CD4-positive, CD25-positive, alpha-beta regulatory T cell (primary cell): ENCODE data around the gene SPEM3. TPM values are rescaled to one million over a fixed set of nuclear protein-coding genes. Genes with fewer than 3 reads are reported as not detected.

Experiments used
- ATAC-seq, 2 donors: fragments of 150-1000 bp; cut with Tn5 transposase; one replicate each; pipeline ENCODE4 v1.10.0; 2021; ENCODE audit warnings: low read depth in 2 of 2, moderate number of reproducible peaks in 2 of 2, moderate library complexity in 1 of 2
- DNase-seq, 3 donors: peaks; one replicate each; pipeline versions ENCODE4 v3.0.0 to v3.0.0-alpha.2; 2012 to 2022; ENCODE audit warnings: mixed read lengths in 1 of 3
- H3K27ac ChIP-seq: one replicate; pipeline ENCODE4 v1.7.0; 2013; ENCODE audit warnings: mild to moderate bottlenecking, low read length; ENCODE audit not compliant: insufficient read depth, poor library complexity, severe bottlenecking
- H3K27me3 ChIP-seq: one replicate; pipeline ENCODE4 v1.7.0; 2013; ENCODE audit warnings: low read length; ENCODE audit not compliant: control insufficient read depth, insufficient read depth
- H3K36me3 ChIP-seq: one replicate; pipeline ENCODE4 v1.7.0; 2013; ENCODE audit warnings: mild to moderate bottlenecking, low read length, moderate library complexity; ENCODE audit not compliant: control insufficient read depth, insufficient read depth
- H3K4me1 ChIP-seq: 2 replicates; pipeline ENCODE4 v1.7.0; 2013; ENCODE audit warnings: mild to moderate bottlenecking, low read length; ENCODE audit not compliant: insufficient read depth, control insufficient read depth, poor library complexity, severe bottlenecking
- H3K4me3 ChIP-seq: one replicate; pipeline ENCODE4 v1.7.0; 2013; ENCODE audit warnings: low read depth, mild to moderate bottlenecking, low read length, moderate library complexity
- H3K9me3 ChIP-seq, 2 experiments: 1 replicate in 1 of 2; 2 replicates in 1 of 2; pipeline ENCODE4 v1.7.0; 2013; ENCODE audit warnings: low read length in 2 of 2, mild to moderate bottlenecking in 1 of 2, moderate library complexity in 1 of 2; ENCODE audit not compliant: control insufficient read depth in 2 of 2
- H3K27ac Mint-ChIP-seq, 3 donors: one replicate each; pipeline ENCODE4 v1.8.0; 2020 to 2022; ENCODE audit warnings: mild to moderate bottlenecking in 3 of 3, mixed read lengths in 3 of 3, moderate library complexity in 2 of 3
- H3K27me3 Mint-ChIP-seq: one replicate; pipeline ENCODE4 v1.8.0; 2022; ENCODE audit warnings: mild to moderate bottlenecking, mixed read lengths
- H3K36me3 Mint-ChIP-seq: one replicate; pipeline ENCODE4 v1.8.0; 2020; ENCODE audit warnings: mixed read lengths
- H3K4me1 Mint-ChIP-seq, 4 donors: one replicate each; pipeline ENCODE4 v1.8.0; 2020 to 2022; ENCODE audit warnings: mixed read lengths in 4 of 4, mild to moderate bottlenecking in 1 of 4
- H3K4me3 Mint-ChIP-seq, 4 donors: one replicate each; pipeline ENCODE4 v1.8.0; 2020 to 2022; ENCODE audit warnings: mild to moderate bottlenecking in 4 of 4, mixed read lengths in 4 of 4, moderate library complexity in 3 of 4
- H3K9me3 Mint-ChIP-seq, 7 donors: one replicate each; pipeline ENCODE4 v1.8.0; 2020 to 2022; ENCODE audit warnings: mixed read lengths in 7 of 7, mild to moderate bottlenecking in 3 of 7, moderate library complexity in 2 of 7
- polyA plus RNA-seq, 4 donors: library from polyadenylated mRNA; unstranded; fragments of 300-500 nt; fragmentation: Illumina TruSeq; gene quantifications; one replicate each; pipeline ENCODE4 v1.2.3, GENCODE V29; 2021
- total RNA-seq: library from RNA; stranded (reverse); gene quantifications from one replicate; pipeline ENCODE4 v1.2.3, GENCODE V29; 2022

Gene SPEM3
- total and polyA plus RNA-seq, 5 donors from 2014 or later = not detected

DNA sequence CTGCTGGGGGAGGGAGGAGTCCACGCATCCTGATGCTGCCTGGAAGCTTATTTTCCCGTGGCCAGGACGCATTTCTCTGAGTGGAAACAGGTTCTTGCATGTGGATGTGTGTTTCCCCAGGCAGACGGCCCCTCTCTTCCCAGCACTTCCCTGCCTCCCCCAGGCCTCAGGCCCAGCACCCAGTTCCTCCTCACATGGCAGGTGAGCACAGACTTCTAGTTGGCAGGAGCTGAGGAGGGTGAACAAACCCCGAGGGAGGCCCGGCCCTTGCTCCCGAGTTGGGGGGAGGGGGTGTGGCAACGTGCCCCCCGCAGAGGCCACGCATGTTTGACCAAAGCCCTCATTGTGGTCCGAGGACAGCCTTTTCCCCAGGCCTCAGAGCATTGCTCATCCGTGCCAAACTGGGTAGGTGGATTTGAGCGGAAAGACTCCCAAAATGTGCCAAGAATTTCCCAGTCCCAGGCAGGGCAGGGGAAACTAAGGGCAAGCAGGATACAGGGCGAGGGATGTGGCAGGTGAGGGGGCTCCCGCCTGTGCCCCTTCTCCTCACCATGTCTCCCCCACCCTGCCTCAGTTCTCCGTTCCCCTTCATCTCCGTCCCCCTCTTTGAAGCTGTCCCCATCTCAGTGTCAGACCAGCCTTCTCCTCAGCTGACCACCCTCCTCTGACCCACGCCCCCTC is 10.0 kb upstream of the SPEM3 start:
- H3K36me3 Mint-ChIP-seq = no peaks in the 10 kb centered on the region
- Histone ChIP-seq H3K4me3 (no peak overlapping the region), H3K36me3 (no peaks in the 10 kb centered on the region), H3K9me3 (no peaks in the 10 kb centered on the region), H3K27me3 (no peaks in the 10 kb centered on the region), H3K27ac (no peak overlapping the region), H3K4me1 (no peaks in the 10 kb centered on the region)
- no peak overlapping the region for H3K4me3 Mint-ChIP-seq
- no peak for DNase-seq
- peaks cover 4% of the 10 kb centered on the region for H3K27me3 Mint-ChIP-seq
- peaks cover 0 to 1% (median 0%) of the 10 kb centered on the region in 7 donors for H3K9me3 Mint-ChIP-seq
- ATAC-seq = no peak
- no peak overlapping the region for H3K27ac Mint-ChIP-seq
- no peaks in the 10 kb centered on the region for H3K4me1 Mint-ChIP-seq

DNA sequence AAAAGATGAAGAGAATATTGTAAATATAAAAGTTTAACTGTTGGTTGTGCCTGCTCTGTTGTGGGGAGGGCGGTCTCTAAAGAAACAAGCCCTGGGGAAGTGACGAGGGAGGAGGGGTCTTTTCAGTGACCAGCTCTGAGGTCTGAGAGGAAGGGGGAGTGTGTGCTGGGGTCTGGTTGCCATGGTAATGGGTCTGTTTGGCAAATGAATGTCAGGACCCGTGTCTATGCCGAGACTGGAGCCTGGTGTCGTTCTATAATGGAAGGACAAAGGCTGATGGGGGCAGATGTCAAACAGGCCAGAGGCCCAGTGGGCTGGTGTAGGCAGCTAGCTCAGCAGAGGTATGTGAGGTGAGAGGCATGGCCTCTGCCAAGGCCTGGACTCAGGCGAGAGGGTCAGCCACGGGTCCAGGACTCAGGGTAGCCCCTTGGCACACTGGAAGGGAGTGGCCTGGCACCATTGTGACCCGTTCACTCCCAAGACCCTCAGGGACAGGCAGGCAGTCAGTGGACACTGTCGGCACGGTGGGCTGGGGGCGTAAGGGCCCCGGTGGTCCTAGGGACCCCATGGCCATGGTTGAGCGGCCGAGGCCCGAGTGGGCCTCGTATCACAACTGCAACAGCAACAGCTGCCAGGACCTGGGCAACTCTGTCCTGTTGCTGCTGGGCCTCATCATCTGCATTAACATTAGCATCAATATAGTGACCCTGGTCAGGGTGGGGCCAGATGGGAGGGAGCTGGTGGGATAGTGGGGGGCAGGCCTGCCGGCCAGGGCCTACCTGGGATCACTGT is 8.6 kb upstream of the SPEM3 start, which contains the start of gene SPEM1:
Gene SPEM1, plus strand, starts transcription at position 506 of the 792 bp plus-strand sequence. Its CDS starts 61 bp downstream, at position 567.
- Histone ChIP-seq H3K9me3 (no peaks in the 10 kb centered on the region), H3K36me3 (no peaks in the 10 kb centered on the region), H3K27me3 (no peaks in the 10 kb centered on the region), H3K27ac (no peak within 1 kb of the TSS), H3K4me1 (no peaks in the 10 kb centered on the region), H3K4me3 (no peak within 1 kb of the TSS)
- DNase-seq (no peak), ATAC-seq (no peak)
- H3K27ac Mint-ChIP-seq = no peak within 1 kb of the TSS
- peaks cover 0 to 1% (median 0%) of the 10 kb centered on the region in 7 donors for H3K9me3 Mint-ChIP-seq
- no peaks in the 10 kb centered on the region for H3K4me1 Mint-ChIP-seq
- H3K4me3 Mint-ChIP-seq = no peak within 1 kb of the TSS
- H3K27me3 Mint-ChIP-seq = peaks cover 4% of the 10 kb centered on the region
- H3K36me3 Mint-ChIP-seq = no peaks in the 10 kb centered on the region

- H3K27me3 ChIP-seq = no peaks in the 10 kb centered on the region
- no peaks in the 10 kb centered on the region for H3K36me3 ChIP-seq
- Mint-ChIP-seq H3K9me3 (peaks cover 0 to 1% (median 0%) of the 10 kb centered on the region in 7 donors), H3K27ac (no peak overlapping the region), H3K4me3 (no peak overlapping the region), H3K36me3 (no peaks in the 10 kb centered on the region), H3K27me3 (peaks cover 4% of the 10 kb centered on the region), H3K4me1 (no peaks in the 10 kb centered on the region)
- no peak overlapping the region for H3K27ac ChIP-seq
- DNase-seq (no peak), ATAC-seq (no peak)
- no peak overlapping the region for H3K4me3 ChIP-seq
- no peaks in the 10 kb centered on the region for H3K4me1 ChIP-seq
- H3K9me3 ChIP-seq = no peaks in the 10 kb centered on the region
Observed at GRCh38 chr17:7421186-7421585, 7.5 kb upstream of the SPEM3 start.

- no peak overlapping the region for H3K4me3 Mint-ChIP-seq
- Histone ChIP-seq H3K36me3 (no peaks in the 10 kb centered on the region), H3K4me3 (no peak overlapping the region), H3K9me3 (no peaks in the 10 kb centered on the region), H3K27me3 (no peaks in the 10 kb centered on the region), H3K4me1 (no peaks in the 10 kb centered on the region), H3K27ac (no peak overlapping the region)
- peaks cover 0 to 1% (median 0%) of the 10 kb centered on the region in 7 donors for H3K9me3 Mint-ChIP-seq
- H3K4me1 Mint-ChIP-seq = no peaks in the 10 kb centered on the region
- no peak for DNase-seq
- no peaks in the 10 kb centered on the region for H3K36me3 Mint-ChIP-seq
- H3K27ac Mint-ChIP-seq = no peak overlapping the region
- ATAC-seq = no peak
- peaks cover 4% of the 10 kb centered on the region for H3K27me3 Mint-ChIP-seq
Observed at GRCh38 chr17:7423679-7424078, 5.0 kb upstream of the SPEM3 start.

DNA sequence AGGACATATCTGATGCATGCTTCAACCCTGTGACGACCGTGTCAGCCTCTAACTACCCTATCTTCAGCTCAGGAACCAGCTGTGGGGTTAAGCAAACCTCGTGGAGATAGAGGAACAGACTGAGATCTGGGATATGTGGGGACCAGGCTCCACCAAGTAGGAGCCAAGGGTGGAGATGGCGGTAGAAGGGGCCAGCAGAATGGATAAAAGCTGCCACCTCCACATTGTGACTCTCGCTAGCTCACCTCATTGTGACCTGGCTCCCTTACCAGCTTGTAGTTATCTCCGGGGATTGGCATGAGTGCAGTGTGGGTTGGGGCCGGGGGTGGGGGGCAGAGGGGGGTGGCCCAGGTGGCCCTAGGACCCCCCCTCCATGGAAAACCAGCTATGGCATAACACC is 3.3 kb upstream of the SPEM3 start, which contains the start of gene SPEM2:
Gene SPEM2, plus strand, starts transcription at position 301 of the 400 bp plus-strand sequence. Its CDS starts 73 bp downstream, at position 374.
- H3K27ac ChIP-seq = no peak within 1 kb of the TSS
- no peaks in the 10 kb centered on the region for H3K27me3 Mint-ChIP-seq
- no peak for DNase-seq
- no peaks in the 10 kb centered on the region for H3K27me3 ChIP-seq
- no peaks in the 10 kb centered on the region for H3K36me3 ChIP-seq
- H3K9me3 Mint-ChIP-seq = peaks cover 0 to 1% (median 0%) of the 10 kb centered on the region in 7 donors
- no peaks in the 10 kb centered on the region for H3K36me3 Mint-ChIP-seq
- no peak within 1 kb of the TSS for H3K27ac Mint-ChIP-seq
- H3K4me3 Mint-ChIP-seq = no peak within 1 kb of the TSS
- ATAC-seq = no peak
- H3K4me1 Mint-ChIP-seq = no peaks in the 10 kb centered on the region
- no peak within 1 kb of the TSS for H3K4me3 ChIP-seq
- H3K4me1 ChIP-seq = no peaks in the 10 kb centered on the region
- H3K9me3 ChIP-seq = no peaks in the 10 kb centered on the region

GRCh38 chr17:7425756-7426155 is 2.9 kb upstream of the SPEM3 start:
- Histone ChIP-seq H3K9me3 (no peaks in the 10 kb centered on the region), H3K27ac (no peak overlapping the region), H3K4me3 (no peak overlapping the region), H3K27me3 (no peaks in the 10 kb centered on the region), H3K36me3 (no peaks in the 10 kb centered on the region), H3K4me1 (no peaks in the 10 kb centered on the region)
- Mint-ChIP-seq H3K27ac (no peak overlapping the region), H3K4me3 (no peak overlapping the region), H3K27me3 (no peaks in the 10 kb centered on the region), H3K9me3 (peaks cover 0 to 1% (median 0%) of the 10 kb centered on the region in 7 donors), H3K36me3 (no peaks in the 10 kb centered on the region), H3K4me1 (no peaks in the 10 kb centered on the region)
- DNase-seq = no peak
- ATAC-seq = no peak

DNA sequence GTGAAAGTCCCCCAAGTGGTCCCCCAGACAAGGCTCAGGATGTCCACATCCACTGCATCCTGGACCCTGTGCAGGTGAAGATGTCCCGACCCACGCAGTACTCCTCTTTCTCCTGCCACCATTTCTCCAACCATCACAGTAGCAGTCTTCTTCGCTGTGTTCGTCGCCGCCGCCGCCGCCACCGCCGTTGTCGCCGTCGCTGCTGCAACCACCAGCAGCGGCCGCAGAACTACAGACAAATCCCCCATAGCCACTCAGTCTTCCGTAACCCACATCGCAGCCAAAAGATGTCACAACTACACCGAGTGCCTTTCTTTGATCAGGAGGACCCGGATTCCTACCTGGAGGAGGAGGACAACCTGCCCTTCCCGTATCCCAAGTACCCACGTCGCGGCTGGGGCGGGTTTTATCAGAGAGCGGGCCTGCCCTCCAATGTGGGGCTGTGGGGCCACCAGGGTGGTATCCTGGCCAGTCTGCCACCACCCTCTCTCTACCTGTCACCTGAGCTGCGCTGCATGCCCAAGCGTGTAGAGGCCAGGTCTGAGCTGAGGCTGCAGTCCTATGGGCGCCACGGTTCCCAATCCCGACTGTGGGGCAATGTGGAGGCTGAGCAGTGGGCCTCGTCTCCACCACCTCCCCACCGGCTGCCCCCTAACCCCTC is 2.3 kb upstream of the SPEM3 start:
- Mint-ChIP-seq H3K4me1 (no peaks in the 10 kb centered on the region), H3K36me3 (no peaks in the 10 kb centered on the region), H3K27me3 (no peaks in the 10 kb centered on the region), H3K4me3 (no peak overlapping the region), H3K9me3 (no peaks in the 10 kb centered on the region), H3K27ac (no peak overlapping the region)
- H3K27ac ChIP-seq = no peak overlapping the region
- H3K27me3 ChIP-seq = no peaks in the 10 kb centered on the region
- no peak for ATAC-seq
- H3K4me3 ChIP-seq = no peak overlapping the region
- H3K9me3 ChIP-seq = no peaks in the 10 kb centered on the region
- H3K4me1 ChIP-seq = no peaks in the 10 kb centered on the region
- no peak for DNase-seq
- H3K36me3 ChIP-seq = no peaks in the 10 kb centered on the region
